Smooth muscle cell (in vitro differentiated cells): ENCODE measurements around the gene ETV1. TPM values are rescaled to one million over a fixed set of nuclear protein-coding genes. Genes with fewer than 3 reads are reported as not detected.
"Not testable (repeated sequence)": the region's sequence is repeated elsewhere in the genome, so short reads cannot be mapped to it uniquely, and the experiment has no call there.

Experiments
- DNase-seq: peaks from one replicate; lab custom pipeline; 2025; ENCODE audit not compliant: unreplicated experiment; lab: John Stamatoyannopoulos, UW
- H2AFZ ChIP-seq: fragments of 200-600 bp; sonication (generic); 2 replicates; pipeline ENCODE4 v1.6.0; 2016; ENCODE audit warnings: antibody characterized with exemption, low read depth, mild to moderate bottlenecking
- H3F3A ChIP-seq: fragments of 200-600 bp; sonication (generic); 2 replicates; pipeline ENCODE4 v1.6.0; 2017; ENCODE audit warnings: antibody characterized with exemption, low read depth
- H3K27ac ChIP-seq: fragments of 200-600 bp; sonication (generic); 2 replicates; pipeline ENCODE4 v1.5.1; 2016; ENCODE audit warnings: low read depth, mild to moderate bottlenecking
- H3K27me3 ChIP-seq: fragments of 200-600 bp; sonication (generic); 2 replicates; pipeline ENCODE4 v1.6.1; 2016; ENCODE audit warnings: low read depth, mild to moderate bottlenecking
- H3K36me3 ChIP-seq: fragments of 200-600 bp; sonication (generic); 2 replicates; pipeline ENCODE4 v1.5.1; 2016; ENCODE audit warnings: low read depth
- H3K4me1 ChIP-seq: fragments of 200-600 bp; sonication (generic); 2 replicates; pipeline ENCODE4 v1.5.1; 2016; ENCODE audit warnings: low read depth
- H3K4me2 ChIP-seq: fragments of 200-600 bp; sonication (generic); 2 replicates; pipeline ENCODE4 v1.6.0; 2016; ENCODE audit warnings: mild to moderate bottlenecking
- H3K4me3 ChIP-seq: fragments of 200-600 bp; sonication (generic); 2 replicates; pipeline ENCODE4 v1.5.1; 2016; ENCODE audit warnings: mild to moderate bottlenecking
- H3K79me2 ChIP-seq: fragments of 200-600 bp; sonication (generic); 2 replicates; pipeline ENCODE4 v1.6.0; 2016; ENCODE audit warnings: low read depth, mild to moderate bottlenecking
- H3K9ac ChIP-seq: fragments of 200-600 bp; sonication (generic); 2 replicates; pipeline ENCODE4 v1.6.0; 2016; ENCODE audit warnings: low read depth
- H3K9me3 ChIP-seq: fragments of 200-600 bp; sonication (generic); replicated peaks from 2 replicates; pipeline ENCODE4 v1.5.1; 2016; ENCODE audit warnings: low read depth
- H4K20me1 ChIP-seq: fragments of 200-600 bp; sonication (generic); 2 replicates; pipeline ENCODE4 v1.6.0; 2016; ENCODE audit warnings: low read depth
- CTCF ChIP-seq: fragments of 200-600 bp; sonication (generic); IDR thresholded peaks from 2 replicates; pipeline ENCODE4 v1.5.1; 2017; ENCODE audit warnings: borderline replicate concordance, mild to moderate bottlenecking, antibody characterized with exemption; ENCODE audit not compliant: insufficient read depth, poor library complexity, severe bottlenecking
- WGBS: methylation state at CpG from one replicate; pipeline ENCODE4 v1.1.7; 2016; ENCODE audit warnings: low lambda C conversion rate; 5-methylcytosine and 5-hydroxymethylcytosine counted together
- polyA plus RNA-seq: library from polyadenylated mRNA; unstranded; fragments of >200 nt; fragmentation: Nextera tagmentation; extraction: Ambion mirVana; gene quantifications from 2 replicates; pipeline ENCODE4 v1.2.1, GENCODE V29; 2016
- total RNA-seq: library from RNA; depleted of rRNA; stranded (reverse); fragments of >200 nt; gene quantifications from 2 replicates; pipeline ENCODE4 v1.2.3, GENCODE V29; 2014

ETV1 gene
- total and polyA plus RNA-seq, 2 experiments from 2014 or later: 24.3 to 27.8 TPM

DNA sequence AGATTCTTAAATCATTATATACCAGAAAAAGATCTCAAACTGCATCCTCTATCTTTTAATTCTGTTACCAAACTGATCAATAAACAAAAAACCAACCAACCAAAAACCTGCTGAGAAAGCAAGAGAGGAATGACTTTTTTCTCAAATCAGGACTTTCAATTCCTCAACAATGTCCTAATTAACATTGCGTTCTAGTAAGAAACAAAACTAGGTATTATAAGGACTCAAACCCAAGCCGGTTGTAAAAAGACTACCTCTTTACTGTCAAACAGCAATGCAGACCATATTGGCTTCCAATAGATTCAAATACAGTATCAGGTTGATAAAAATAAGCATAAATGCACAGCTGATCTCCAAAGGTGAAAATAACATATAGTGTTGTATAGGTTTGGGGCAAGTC lies 57.3 kb downstream of the ETV1 start:
- no peak for TF ChIP-seq CTCF
- WGBS: 99% methylated on average over 2 of the region's 2 CpGs
- Histone ChIP-seq H3K9me3 (no peaks in the 10 kb centered on the region), H3K27me3 (no peaks in the 10 kb centered on the region), H3K4me1 (no peaks in the 10 kb centered on the region), H3K27ac (no peak overlapping the region), H3K79me2 (no peaks in the 10 kb centered on the region), H3F3A (no peaks in the 10 kb centered on the region), H2AFZ (no peak overlapping the region), H4K20me1 (no peaks in the 10 kb centered on the region), H3K36me3 (peaks cover 5% of the 10 kb centered on the region), H3K4me3 (no peak overlapping the region), H3K9ac (no peak overlapping the region), H3K4me2 (no peak overlapping the region)
- no peak for DNase-seq

- Histone ChIP-seq H3K27ac (peak overlapping the region; percentile 99), H3K27me3 (no peaks in the 10 kb centered on the region), H3K9ac (peak overlapping the region; percentile 37), H3K4me3 (no peak overlapping the region), H4K20me1 (no peaks in the 10 kb centered on the region), H2AFZ (no peak overlapping the region), H3K9me3 (no peaks in the 10 kb centered on the region), H3K79me2 (no peaks in the 10 kb centered on the region), H3F3A (peaks cover 11% of the 10 kb centered on the region), H3K4me1 (peaks cover 19% of the 10 kb centered on the region), H3K36me3 (no peaks in the 10 kb centered on the region), H3K4me2 (peak overlapping the region; percentile 61)
- no peak for DNase-seq
- TF ChIP-seq CTCF: no peak
- WGBS: 86% methylated on average over 1 of the region's 1 CpG
Measured at GRCh38 chr7:13921062-13921461, 68.4 kb downstream of the ETV1 start.

- peak; percentile 11 for DNase-seq
- no peaks in the 10 kb centered on the region for H4K20me1 ChIP-seq
- peaks cover 19% of the 10 kb centered on the region for H3K4me1 ChIP-seq
- H3K9me3 ChIP-seq: no peaks in the 10 kb centered on the region
- peak overlapping the region; percentile 83 for H2AFZ ChIP-seq
- peak overlapping the region; percentile 32 for H3K4me3 ChIP-seq
- H3K27me3 ChIP-seq: no peaks in the 10 kb centered on the region
- no peaks in the 10 kb centered on the region for H3K79me2 ChIP-seq
- TF ChIP-seq CTCF: no peak
- H3K4me2 ChIP-seq: peak overlapping the region; percentile 79
- WGBS: 0% methylated on average over 1 of the region's 1 CpG
- H3K36me3 ChIP-seq: no peaks in the 10 kb centered on the region
- peak overlapping the region; percentile 99 for H3K27ac ChIP-seq
- H3F3A ChIP-seq: peaks cover 11% of the 10 kb centered on the region
- H3K9ac ChIP-seq: peak overlapping the region; percentile 90
Measured at GRCh38 chr7:13920053-13920697, 69.3 kb downstream of the ETV1 start.

DNA sequence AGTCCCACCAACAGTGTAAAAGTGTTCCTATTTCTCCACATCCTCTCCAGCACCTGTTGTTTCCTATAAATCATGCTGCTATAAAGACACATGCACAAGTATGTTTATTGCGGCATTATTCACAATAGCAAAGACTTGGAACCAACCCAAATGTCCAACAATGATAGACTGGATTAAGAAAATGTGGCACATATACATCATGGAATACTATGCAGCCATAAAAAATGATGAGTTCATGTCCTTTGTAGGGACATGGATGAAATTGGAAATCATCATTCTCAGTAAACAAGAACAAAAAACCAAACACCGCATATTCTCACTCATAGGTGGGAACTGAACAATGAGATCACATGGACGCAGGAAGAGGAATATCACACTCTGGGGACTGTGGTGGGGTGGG lies 71.1 kb downstream of the ETV1 start:
- not testable (repeated sequence) for H3K79me2 ChIP-seq, H3K9ac ChIP-seq, H3K27me3 ChIP-seq, H3K4me3 ChIP-seq, H3K36me3 ChIP-seq, H2AFZ ChIP-seq, H3K4me2 ChIP-seq, H4K20me1 ChIP-seq, H3K27ac ChIP-seq, DNase-seq, H3K9me3 ChIP-seq
- WGBS: 94% methylated on average over 3 of the region's 3 CpGs
- Histone ChIP-seq H3F3A (peaks cover 11% of the 10 kb centered on the region), H3K4me1 (peaks cover 19% of the 10 kb centered on the region)

DNA sequence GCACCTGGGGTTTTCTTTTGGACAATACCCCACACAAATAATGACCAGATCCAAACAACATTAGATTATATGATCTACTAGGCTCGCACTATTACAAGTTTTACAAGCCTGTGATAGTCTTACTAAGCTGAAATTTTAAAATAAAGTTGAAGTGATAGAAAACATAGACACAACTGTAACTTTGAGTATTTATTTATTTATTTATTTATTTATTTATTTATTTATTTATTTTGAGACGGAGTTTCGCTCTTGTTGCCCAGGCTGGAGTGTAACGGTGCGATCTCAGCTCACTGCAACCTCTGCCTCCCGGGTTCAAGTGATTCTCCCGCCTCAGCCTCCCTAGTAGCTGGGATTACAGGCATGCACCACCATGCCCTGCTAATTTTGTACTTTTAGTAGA lies 72.4 kb downstream of the ETV1 start:
- H3K4me2 ChIP-seq, H2AFZ ChIP-seq, H3K79me2 ChIP-seq, H3K36me3 ChIP-seq, H3K4me3 ChIP-seq, H3K27ac ChIP-seq, H3K27me3 ChIP-seq, H3K9ac ChIP-seq, DNase-seq, H4K20me1 ChIP-seq, H3K9me3 ChIP-seq: not testable (repeated sequence)
- peaks cover 19% of the 10 kb centered on the region for H3K4me1 ChIP-seq
- WGBS: 89% methylated on average over 7 of the region's 7 CpGs
- H3F3A ChIP-seq: peaks cover 11% of the 10 kb centered on the region
